HL-60 (cell line): ENCODE data around the gene CD209.

Source experiments
- POLR2AphosphoS5 ChIP-seq: IDR thresholded peaks from 2 replicates; pipeline ENCODE4 v1.6.1; 2012; ENCODE audit warnings: low read depth
- TF ChIP-seq, protein P1 (sequence below): IDR thresholded peaks from one replicate; pipeline ENCODE4 v1.5.1; 2011; ENCODE audit warnings: low read length, control low read depth, inconsistent platforms; ENCODE audit not compliant: insufficient read depth
- TF ChIP-seq, protein P2 (sequence below): IDR thresholded peaks from 2 replicates; pipeline ENCODE4 v1.6.1; 2012; ENCODE audit warnings: low read depth; ENCODE audit not compliant: insufficient replicate concordance

DNA sequence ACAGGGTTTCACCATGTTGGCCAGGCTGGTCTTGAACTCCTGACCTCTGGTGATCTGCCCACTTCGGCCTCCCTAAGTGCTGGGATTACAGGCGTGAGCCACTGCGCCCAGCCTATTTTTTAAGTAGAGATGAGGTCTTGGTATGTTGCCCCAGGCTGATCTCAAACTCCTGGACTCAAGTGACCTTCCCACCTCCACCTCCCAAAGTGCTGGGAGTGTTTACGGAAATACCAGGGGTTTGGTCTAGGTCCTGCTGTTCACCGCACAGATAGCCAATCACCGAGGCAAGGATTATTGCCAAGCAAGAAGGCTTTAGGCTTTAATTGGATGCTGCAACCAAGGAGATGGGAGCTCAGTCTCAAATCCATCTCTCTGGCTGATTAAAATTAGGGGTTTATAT is 27.0 kb downstream of the CD209 start:
- no peak for TF ChIP-seq POLR2AphosphoS5
- TF ChIP-seq, protein P1, sequence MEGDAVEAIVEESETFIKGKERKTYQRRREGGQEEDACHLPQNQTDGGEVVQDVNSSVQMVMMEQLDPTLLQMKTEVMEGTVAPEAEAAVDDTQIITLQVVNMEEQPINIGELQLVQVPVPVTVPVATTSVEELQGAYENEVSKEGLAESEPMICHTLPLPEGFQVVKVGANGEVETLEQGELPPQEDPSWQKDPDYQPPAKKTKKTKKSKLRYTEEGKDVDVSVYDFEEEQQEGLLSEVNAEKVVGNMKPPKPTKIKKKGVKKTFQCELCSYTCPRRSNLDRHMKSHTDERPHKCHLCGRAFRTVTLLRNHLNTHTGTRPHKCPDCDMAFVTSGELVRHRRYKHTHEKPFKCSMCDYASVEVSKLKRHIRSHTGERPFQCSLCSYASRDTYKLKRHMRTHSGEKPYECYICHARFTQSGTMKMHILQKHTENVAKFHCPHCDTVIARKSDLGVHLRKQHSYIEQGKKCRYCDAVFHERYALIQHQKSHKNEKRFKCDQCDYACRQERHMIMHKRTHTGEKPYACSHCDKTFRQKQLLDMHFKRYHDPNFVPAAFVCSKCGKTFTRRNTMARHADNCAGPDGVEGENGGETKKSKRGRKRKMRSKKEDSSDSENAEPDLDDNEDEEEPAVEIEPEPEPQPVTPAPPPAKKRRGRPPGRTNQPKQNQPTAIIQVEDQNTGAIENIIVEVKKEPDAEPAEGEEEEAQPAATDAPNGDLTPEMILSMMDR = no peak
- TF ChIP-seq, protein P2, sequence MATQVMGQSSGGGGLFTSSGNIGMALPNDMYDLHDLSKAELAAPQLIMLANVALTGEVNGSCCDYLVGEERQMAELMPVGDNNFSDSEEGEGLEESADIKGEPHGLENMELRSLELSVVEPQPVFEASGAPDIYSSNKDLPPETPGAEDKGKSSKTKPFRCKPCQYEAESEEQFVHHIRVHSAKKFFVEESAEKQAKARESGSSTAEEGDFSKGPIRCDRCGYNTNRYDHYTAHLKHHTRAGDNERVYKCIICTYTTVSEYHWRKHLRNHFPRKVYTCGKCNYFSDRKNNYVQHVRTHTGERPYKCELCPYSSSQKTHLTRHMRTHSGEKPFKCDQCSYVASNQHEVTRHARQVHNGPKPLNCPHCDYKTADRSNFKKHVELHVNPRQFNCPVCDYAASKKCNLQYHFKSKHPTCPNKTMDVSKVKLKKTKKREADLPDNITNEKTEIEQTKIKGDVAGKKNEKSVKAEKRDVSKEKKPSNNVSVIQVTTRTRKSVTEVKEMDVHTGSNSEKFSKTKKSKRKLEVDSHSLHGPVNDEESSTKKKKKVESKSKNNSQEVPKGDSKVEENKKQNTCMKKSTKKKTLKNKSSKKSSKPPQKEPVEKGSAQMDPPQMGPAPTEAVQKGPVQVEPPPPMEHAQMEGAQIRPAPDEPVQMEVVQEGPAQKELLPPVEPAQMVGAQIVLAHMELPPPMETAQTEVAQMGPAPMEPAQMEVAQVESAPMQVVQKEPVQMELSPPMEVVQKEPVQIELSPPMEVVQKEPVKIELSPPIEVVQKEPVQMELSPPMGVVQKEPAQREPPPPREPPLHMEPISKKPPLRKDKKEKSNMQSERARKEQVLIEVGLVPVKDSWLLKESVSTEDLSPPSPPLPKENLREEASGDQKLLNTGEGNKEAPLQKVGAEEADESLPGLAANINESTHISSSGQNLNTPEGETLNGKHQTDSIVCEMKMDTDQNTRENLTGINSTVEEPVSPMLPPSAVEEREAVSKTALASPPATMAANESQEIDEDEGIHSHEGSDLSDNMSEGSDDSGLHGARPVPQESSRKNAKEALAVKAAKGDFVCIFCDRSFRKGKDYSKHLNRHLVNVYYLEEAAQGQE = no peak
